ENCODE results near the gene UBE2L6. TPM values are rescaled to one million over a fixed set of nuclear protein-coding genes. Genes with fewer than 3 reads are reported as not detected.

The UBE2L6 gene
- total RNA-seq, 1 experiment from 2014 or later = 122 TPM

DNA sequence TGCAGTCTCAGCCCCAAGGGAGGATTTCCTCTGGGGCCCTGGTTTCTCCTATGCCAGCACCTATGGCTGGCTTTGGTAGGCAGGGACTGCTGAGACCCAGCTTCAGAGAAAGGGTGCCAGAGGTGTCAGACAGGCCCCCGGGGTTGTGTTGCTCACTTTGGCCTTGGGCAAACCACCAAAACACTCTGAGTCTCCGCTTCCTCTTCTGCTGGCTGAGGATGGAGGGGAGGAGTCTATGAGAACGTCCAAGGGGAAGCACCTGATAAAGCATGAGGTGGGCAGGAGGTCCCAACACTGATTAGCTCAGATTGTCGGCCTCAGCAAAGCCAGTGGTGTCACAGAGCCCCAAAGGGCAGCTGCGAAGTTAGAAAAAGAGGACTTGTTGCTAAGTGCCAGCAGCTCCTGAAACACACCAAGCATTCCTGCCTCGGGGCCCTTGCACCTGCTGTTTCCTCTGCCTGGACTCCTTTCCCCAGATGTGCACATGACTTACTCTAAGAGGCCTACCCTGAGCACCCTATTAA is 19.6 kb downstream of the UBE2L6 start:
- no peaks in the 10 kb centered on the region for H3K36me3 ChIP-seq (ENCODE audit: low read depth)
- H3K27ac ChIP-seq = no peak overlapping the region
- H3K9me2 ChIP-seq (ENCODE audit: insufficient read depth) = no peaks in the 10 kb centered on the region
- no peak overlapping the region for H2AFZ ChIP-seq
- intact Hi-C loops (cut with micrococcal nuclease; ENCODE audit: unreplicated experiment) = no loop called here
- no peaks in the 10 kb centered on the region for H3F3A ChIP-seq (ENCODE audit: insufficient read depth, low read depth)
- POLR2A ChIA-PET (ENCODE audit: unreplicated experiment) = no interaction called here
- no peaks in the 10 kb centered on the region for H3K79me2 ChIP-seq (ENCODE audit: low read depth)
- no peak for DNase-seq
- no TSS peak for BruUV-seq (replicated peaks)
- CTCF ChIA-PET = no interaction called here
- no peaks in the 10 kb centered on the region for H4K20me1 ChIP-seq (ENCODE audit: insufficient read depth)
- 0 out of 2 replicates have a peak, but pooled peaks cover 5% of the 10 kb centered on the region for H3K4me1 ChIP-seq (replicated peaks; ENCODE audit: insufficient read depth)
- H3K4me2 ChIP-seq = no peak overlapping the region
- no peaks in the 10 kb centered on the region for H3K27me3 ChIP-seq (ENCODE audit: insufficient read depth, low read depth)
- H3K4me3 ChIP-seq = no peak overlapping the region
- TF ChIP-seq, protein P1, sequence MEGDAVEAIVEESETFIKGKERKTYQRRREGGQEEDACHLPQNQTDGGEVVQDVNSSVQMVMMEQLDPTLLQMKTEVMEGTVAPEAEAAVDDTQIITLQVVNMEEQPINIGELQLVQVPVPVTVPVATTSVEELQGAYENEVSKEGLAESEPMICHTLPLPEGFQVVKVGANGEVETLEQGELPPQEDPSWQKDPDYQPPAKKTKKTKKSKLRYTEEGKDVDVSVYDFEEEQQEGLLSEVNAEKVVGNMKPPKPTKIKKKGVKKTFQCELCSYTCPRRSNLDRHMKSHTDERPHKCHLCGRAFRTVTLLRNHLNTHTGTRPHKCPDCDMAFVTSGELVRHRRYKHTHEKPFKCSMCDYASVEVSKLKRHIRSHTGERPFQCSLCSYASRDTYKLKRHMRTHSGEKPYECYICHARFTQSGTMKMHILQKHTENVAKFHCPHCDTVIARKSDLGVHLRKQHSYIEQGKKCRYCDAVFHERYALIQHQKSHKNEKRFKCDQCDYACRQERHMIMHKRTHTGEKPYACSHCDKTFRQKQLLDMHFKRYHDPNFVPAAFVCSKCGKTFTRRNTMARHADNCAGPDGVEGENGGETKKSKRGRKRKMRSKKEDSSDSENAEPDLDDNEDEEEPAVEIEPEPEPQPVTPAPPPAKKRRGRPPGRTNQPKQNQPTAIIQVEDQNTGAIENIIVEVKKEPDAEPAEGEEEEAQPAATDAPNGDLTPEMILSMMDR (conservative IDR thresholded peaks at IDR 0.05) = no peak
- TF ChIP-seq EZH2 (IDR thresholded peaks at IDR 0.05; ENCODE audit: low read depth) = no peak
- no peaks in the 10 kb centered on the region for H3K9me3 ChIP-seq (ENCODE audit: insufficient read depth, low read depth)

DNA sequence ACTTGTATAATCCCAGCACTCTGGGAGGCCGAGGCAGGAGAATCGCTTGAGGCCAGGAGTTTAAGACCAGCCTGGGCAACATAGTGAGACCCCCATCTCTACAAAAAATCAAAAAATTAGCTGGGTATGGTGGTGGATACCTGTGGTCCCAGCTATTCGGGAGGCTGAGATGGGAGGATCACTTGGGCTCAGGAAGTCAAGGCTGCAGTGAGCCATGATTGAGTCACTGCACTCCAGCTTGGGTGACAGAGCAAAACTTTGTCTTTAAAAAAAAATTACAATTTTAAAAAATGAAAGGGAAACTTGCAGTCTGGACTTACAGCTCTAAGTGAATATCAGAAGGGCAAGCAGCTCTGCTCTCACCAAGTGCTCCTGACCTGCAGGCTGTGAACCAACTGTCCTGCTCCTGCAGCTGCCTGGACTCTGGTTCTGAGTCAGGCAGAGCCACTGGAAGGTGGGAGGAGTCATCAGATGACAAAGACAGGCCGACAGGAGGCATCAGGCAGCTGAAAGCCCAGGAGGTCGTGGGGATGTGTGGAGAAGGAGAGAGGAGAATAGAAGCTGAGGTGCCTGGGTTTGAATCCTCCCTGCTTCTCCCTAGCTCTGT is 20.5 kb downstream of the UBE2L6 start:
- Histone ChIP-seq H3K27me3 (ENCODE audit: insufficient read depth, low read depth) (no peaks in the 10 kb centered on the region), H3K4me3 (no peak overlapping the region), H3K27ac (no peak overlapping the region), H3K4me1 (replicated peaks; ENCODE audit: insufficient read depth) (0 out of 2 replicates have a peak, but pooled peaks cover 5% of the 10 kb centered on the region), H3K4me2 (no peak overlapping the region), H4K20me1 (ENCODE audit: insufficient read depth) (no peaks in the 10 kb centered on the region), H3F3A (ENCODE audit: insufficient read depth, low read depth) (no peaks in the 10 kb centered on the region), H3K36me3 (ENCODE audit: low read depth) (no peaks in the 10 kb centered on the region), H2AFZ (no peak overlapping the region), H3K9me3 (ENCODE audit: insufficient read depth, low read depth) (no peaks in the 10 kb centered on the region), H3K9me2 (ENCODE audit: insufficient read depth) (no peaks in the 10 kb centered on the region), H3K79me2 (ENCODE audit: low read depth) (no peaks in the 10 kb centered on the region)
- TF ChIP-seq EZH2 (IDR thresholded peaks at IDR 0.05; ENCODE audit: low read depth) = no peak
- TF ChIP-seq, protein P1 (conservative IDR thresholded peaks at IDR 0.05) = no peak
- peak in 1 of 2 experiments; percentile 31 for DNase-seq
- CTCF ChIA-PET = no interaction called here
- BruUV-seq (replicated peaks) = no TSS peak
- intact Hi-C loops (cut with micrococcal nuclease; ENCODE audit: unreplicated experiment) = no loop called here
- POLR2A ChIA-PET (ENCODE audit: unreplicated experiment) = no interaction called here

DNA sequence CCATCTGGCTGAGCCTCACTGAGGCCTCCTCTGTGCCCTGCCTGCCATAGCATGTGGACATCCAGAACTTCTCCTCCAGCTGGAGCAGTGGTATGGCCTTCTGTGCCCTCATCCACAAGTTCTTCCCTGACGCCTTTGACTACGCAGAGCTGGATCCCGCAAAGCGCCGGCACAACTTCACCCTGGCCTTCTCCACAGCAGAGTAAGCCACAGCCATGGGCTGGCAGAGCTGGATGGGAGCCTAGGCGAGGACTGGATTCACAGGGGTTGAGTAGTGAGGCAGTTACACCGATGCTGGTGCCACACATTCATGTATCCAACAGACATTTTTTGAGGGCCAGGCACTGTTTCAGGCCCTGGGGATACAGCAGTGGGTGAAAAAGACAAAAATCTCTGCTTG is 21.0 kb downstream of the UBE2L6 start:
- H3K4me1 ChIP-seq (replicated peaks; ENCODE audit: insufficient read depth) = 0 out of 2 replicates have a peak, but pooled peaks cover 5% of the 10 kb centered on the region
- H4K20me1 ChIP-seq (ENCODE audit: insufficient read depth) = no peaks in the 10 kb centered on the region
- no peak overlapping the region for H3K4me2 ChIP-seq
- no peaks in the 10 kb centered on the region for H3K79me2 ChIP-seq (ENCODE audit: low read depth)
- no peaks in the 10 kb centered on the region for H3K36me3 ChIP-seq (ENCODE audit: low read depth)
- no peaks in the 10 kb centered on the region for H3K9me3 ChIP-seq (ENCODE audit: insufficient read depth, low read depth)
- intact Hi-C loops (cut with micrococcal nuclease; ENCODE audit: unreplicated experiment) = no loop called here
- TF ChIP-seq EZH2 (IDR thresholded peaks at IDR 0.05; ENCODE audit: low read depth) = no peak
- TF ChIP-seq, protein P1 (conservative IDR thresholded peaks at IDR 0.05) = no peak
- no peak overlapping the region for H3K4me3 ChIP-seq
- DNase-seq = no peak
- no peak overlapping the region for H2AFZ ChIP-seq
- no peaks in the 10 kb centered on the region for H3K27me3 ChIP-seq (ENCODE audit: insufficient read depth, low read depth)
- CTCF ChIA-PET = no interaction called here
- POLR2A ChIA-PET (ENCODE audit: unreplicated experiment) = no interaction called here
- no peak overlapping the region for H3K27ac ChIP-seq
- no peaks in the 10 kb centered on the region for H3F3A ChIP-seq (ENCODE audit: insufficient read depth, low read depth)
- H3K9me2 ChIP-seq (ENCODE audit: insufficient read depth) = no peaks in the 10 kb centered on the region
- no TSS peak for BruUV-seq (replicated peaks)
